ENCODE measurements around the gene CHAF1B.
"Not testable (repeated sequence)": the region's sequence is repeated elsewhere in the genome, so short reads cannot be mapped to it uniquely, and the experiment has no call there.

The CHAF1B gene

GRCh38 chr21:36385233-36386030 lies at the start of gene CHAF1B:
Gene CHAF1B, plus strand, starts transcription at chr21:36385392. Its CDS starts 745 bp downstream, at chr21:36386137.
- peak; percentile 88 for DNase-seq (ENCODE audit: low spot score)

GRCh38 chr21:36337099-36337509 lies 48.1 kb upstream of the CHAF1B start:
- DNase-seq (ENCODE audit: low spot score), result no peak

- DNase-seq (ENCODE audit: low spot score), result no peak
These were observed 46.2 kb upstream of the CHAF1B start for GRCh38 chr21:36338975-36339374.

- DNase-seq (ENCODE audit: low spot score), result not testable (repeated sequence)
These were observed 42.6 kb upstream of the CHAF1B start for GRCh38 chr21:36342581-36342980.

GRCh38 chr21:36344931-36345330 lies 40.3 kb upstream of the CHAF1B start:
- DNase-seq (ENCODE audit: low spot score), result no peak

GRCh38 chr21:36347278-36347961 lies 37.8 kb upstream of the CHAF1B start:
- DNase-seq (ENCODE audit: low spot score), result no peak

GRCh38 chr21:36347962-36348328 lies 37.2 kb upstream of the CHAF1B start:
- DNase-seq (ENCODE audit: low spot score), result no peak

GRCh38 chr21:36349315-36349714 lies 35.9 kb upstream of the CHAF1B start:
- DNase-seq (ENCODE audit: low spot score), result no peak

GRCh38 chr21:36350282-36350910 lies 34.8 kb upstream of the CHAF1B start:
- no peak for DNase-seq (ENCODE audit: low spot score)

- no peak for DNase-seq (ENCODE audit: low spot score)
These were observed 30.1 kb upstream of the CHAF1B start for GRCh38 chr21:36354918-36355680.

- DNase-seq (ENCODE audit: low spot score), result no peak
These were observed 29.3 kb upstream of the CHAF1B start for GRCh38 chr21:36355868-36356267.

GRCh38 chr21:36359185-36359584 lies 26.0 kb upstream of the CHAF1B start:
- no peak for DNase-seq (ENCODE audit: low spot score)

- no peak for DNase-seq (ENCODE audit: low spot score)
These were observed 16.0 kb upstream of the CHAF1B start for GRCh38 chr21:36369064-36369685.

- no peak for DNase-seq (ENCODE audit: low spot score)
These were observed 9.2 kb upstream of the CHAF1B start for GRCh38 chr21:36375994-36376393.

GRCh38 chr21:36377391-36377842 lies 7.8 kb upstream of the CHAF1B start:
- DNase-seq (ENCODE audit: low spot score), result no peak

- DNase-seq (ENCODE audit: low spot score), result no peak
These were observed 5.9 kb upstream of the CHAF1B start for GRCh38 chr21:36379251-36379650.

- peak; percentile 40 for DNase-seq (ENCODE audit: low spot score)
These were observed 3.2 kb upstream of the CHAF1B start for GRCh38 chr21:36381841-36382589.

GRCh38 chr21:36382722-36383121 lies 2.5 kb upstream of the CHAF1B start:
- DNase-seq (ENCODE audit: low spot score), result not testable (repeated sequence)

- no peak for DNase-seq (ENCODE audit: low spot score)
These were observed 333 bp upstream of the CHAF1B start for GRCh38 chr21:36384885-36385232.

- no peak for DNase-seq (ENCODE audit: low spot score)
These were observed 945 bp downstream of the CHAF1B start for GRCh38 chr21:36386031-36386642.

GRCh38 chr21:36388096-36388495 lies 2.9 kb downstream of the CHAF1B start:
- no peak for DNase-seq (ENCODE audit: low spot score)
